Measurements from ENCODE around the gene COL26A1. TPM values are rescaled to one million over a fixed set of nuclear protein-coding genes. Genes with fewer than 3 reads are reported as not detected.
"Not testable (repeated sequence)": the region's sequence is repeated elsewhere in the genome, so short reads cannot be mapped to it uniquely, and the experiment has no call there.

COL26A1 gene
- total RNA-seq, 2 experiments from 2014 or later = not detected

- POLR2A ChIA-PET = no interaction called here
- DNase-seq (no peak), ATAC-seq (ENCODE audit: low read depth) (no peak)
- H3K36me3 Mint-ChIP-seq = no peaks in the 10 kb centered on the region
- H3K27me3 Mint-ChIP-seq = no peaks in the 10 kb centered on the region
- no peak overlapping the region for H3K27ac Mint-ChIP-seq
- H3K4me3 Mint-ChIP-seq = no peak overlapping the region
- no peaks in the 10 kb centered on the region for H3K9me3 Mint-ChIP-seq
- H3K4me1 Mint-ChIP-seq = no peaks in the 10 kb centered on the region
These were observed 241.8 kb downstream of the COL26A1 start for GRCh38 chr7:101604331-101604933.

DNA sequence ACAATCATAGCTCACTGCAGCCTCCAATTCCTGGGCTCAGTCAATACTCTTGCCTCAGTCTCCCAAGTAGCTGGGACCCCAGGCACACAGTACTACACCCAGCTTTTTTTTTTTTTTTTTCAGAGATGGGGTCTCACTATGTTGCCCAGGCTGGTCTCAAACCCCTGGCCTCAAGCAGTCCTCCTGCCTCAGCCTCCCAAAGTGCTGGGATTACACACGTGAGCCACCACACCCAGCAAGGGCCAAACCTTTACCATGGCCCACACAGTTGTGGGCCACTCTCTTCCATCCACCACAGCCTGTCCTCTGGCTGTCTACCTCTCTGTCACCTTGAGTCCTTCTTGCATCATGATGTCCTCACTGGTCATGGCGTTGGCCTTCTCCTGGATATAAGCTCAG is 242.3 kb downstream of the COL26A1 start:
- H3K36me3 Mint-ChIP-seq; H3K4me3 Mint-ChIP-seq; H3K27ac Mint-ChIP-seq; POLR2A ChIA-PET; DNase-seq; ATAC-seq (ENCODE audit: low read depth); H3K27me3 Mint-ChIP-seq; H3K9me3 Mint-ChIP-seq; H3K4me1 Mint-ChIP-seq: not testable (repeated sequence)

DNA sequence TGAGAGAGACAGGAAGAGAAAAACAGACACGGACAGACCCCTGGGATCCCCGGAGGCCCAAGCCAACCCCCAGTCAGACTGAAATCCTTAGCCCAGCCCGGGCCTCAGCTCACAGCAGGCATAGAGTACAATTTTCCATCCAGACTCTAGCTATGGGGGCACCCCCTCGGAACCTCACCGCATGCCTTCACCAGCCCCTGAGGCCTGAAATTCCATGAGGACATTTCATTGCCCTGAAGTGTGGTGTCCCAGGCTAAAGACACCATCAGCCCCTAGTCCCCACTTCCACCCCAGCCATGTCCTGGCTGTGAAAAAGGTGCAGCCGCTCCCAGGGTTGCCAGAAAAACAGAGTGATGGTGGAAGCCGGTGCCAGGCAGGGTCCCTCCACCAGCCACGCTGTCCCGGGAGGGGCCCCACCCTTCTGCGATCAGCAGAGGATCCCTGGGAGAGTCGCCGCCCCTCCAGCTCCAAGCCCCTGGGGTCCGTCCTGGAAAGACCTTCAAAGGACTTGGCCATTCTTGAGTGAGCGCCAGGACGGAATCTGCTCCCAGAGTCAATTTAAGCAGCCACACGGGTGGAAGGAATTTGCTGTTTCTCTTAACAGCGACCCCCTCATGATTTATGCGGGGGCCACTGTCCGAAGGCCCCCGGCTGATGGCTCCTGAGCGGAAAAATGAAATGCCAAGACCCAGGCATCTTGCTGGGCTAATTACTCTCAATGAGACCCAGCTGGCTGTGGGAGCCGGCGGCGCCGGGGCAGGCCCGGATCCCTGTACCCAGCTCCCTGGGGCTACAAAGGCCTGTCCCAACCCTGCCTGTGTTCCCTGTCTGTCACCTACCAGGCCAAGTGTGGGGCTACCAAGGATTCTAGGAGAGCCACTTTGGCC is 243.2 kb downstream of the COL26A1 start:
- peaks cover 2% of the 10 kb centered on the region for H3K27me3 Mint-ChIP-seq
- no peak overlapping the region for H3K4me3 Mint-ChIP-seq
- POLR2A ChIA-PET = no interaction called here

GRCh38 chr7:101606498-101606923 is 243.8 kb downstream of the COL26A1 start:
- Mint-ChIP-seq H3K27me3 (peaks cover 2% of the 10 kb centered on the region), H3K27ac (no peak overlapping the region), H3K9me3 (no peaks in the 10 kb centered on the region), H3K36me3 (no peaks in the 10 kb centered on the region), H3K4me1 (no peaks in the 10 kb centered on the region), H3K4me3 (no peak overlapping the region)
- no peak for ATAC-seq (ENCODE audit: low read depth)
- POLR2A ChIA-PET = interaction anchor here (0.6 kb wide), 1 partner anchor 678 kb away, joined by 3 read pairs; no protein-coding TSS in a partner anchor
- no peak for DNase-seq

More for the DNA sequence above, 243.2 kb downstream of the COL26A1 start:
- no peaks in the 10 kb centered on the region for H3K36me3 Mint-ChIP-seq
- no peaks in the 10 kb centered on the region for H3K9me3 Mint-ChIP-seq
- no peak for DNase-seq
- no peak overlapping the region for H3K27ac Mint-ChIP-seq
- no peak for ATAC-seq (ENCODE audit: low read depth)
- no peaks in the 10 kb centered on the region for H3K4me1 Mint-ChIP-seq

Other genes with a start within 250 kb of the COL26A1 start
- gene SERPINE1, start 235.8 kb upstream of the COL26A1 start, total RNA-seq = under 1 TPM; 0.44 to 0.51 TPM
- 10 to 100 TPM; 34.1 to 44.0 TPM for gene AP1S1, start 208.4 kb upstream of the COL26A1 start, total RNA-seq
- gene VGF, start 197.3 kb upstream of the COL26A1 start, total RNA-seq = under 1 TPM; 0.14 to 0.17 TPM
- not detected for gene NAT16, start 182.6 kb upstream of the COL26A1 start, total RNA-seq
- not detected for gene MOGAT3, start 161.8 kb upstream of the COL26A1 start, total RNA-seq
- gene PLOD3, start 145.3 kb upstream of the COL26A1 start, total RNA-seq = 10 to 100 TPM; 48.9 to 51.0 TPM
- 10 to 100 TPM; 54.2 to 55.8 TPM for gene ZNHIT1, start 144.7 kb upstream of the COL26A1 start, total RNA-seq
- gene CLDN15, start 125.1 kb upstream of the COL26A1 start, total RNA-seq = 10 to 100 TPM; 26.6 to 30.1 TPM
- 100 to 1,000 TPM in 1 of 2 experiments, 10 to 100 TPM in 1; 91.7 to 106 TPM for gene FIS1, start 117.8 kb upstream of the COL26A1 start, total RNA-seq
- gene IFT22, start 41.1 kb upstream of the COL26A1 start, total RNA-seq = 1 to 10 TPM; 6.1 to 6.3 TPM

All from activated naive CD8-positive, alpha-beta T cell treated with anti-CD3 and anti-CD28 coated beads, Interleukin-2, amount 10 ng/mL, durations not matched to agents 7 days and 5 days (primary cell).